Heart left ventricle (tissue), 16 donors: Measurements from ENCODE around the gene METTL3. TPM values are rescaled to one million over a fixed set of nuclear protein-coding genes. Genes with fewer than 3 reads are reported as not detected.

Source experiments
- ATAC-seq, 4 donors: fragments of 200-7000 bp; cut with Tn5 transposase; one replicate each; pipeline ENCODE4 v1.9.1; 2020 to 2022; ENCODE audit warnings: moderate library complexity in 4 of 4, mild to moderate bottlenecking in 3 of 4, moderate number of reproducible peaks in 1 of 4
- DNase-seq, 5 donors: peaks; one replicate each; pipeline ENCODE4 v3.0.0-alpha.2; 2020
- H3K27ac ChIP-seq, 12 donors: fragments of 200-600 bp; sonication (generic) in 4 of 12; one replicate each; pipeline versions ENCODE4 v1.5.0 to v1.8.0; 2016 to 2022; ENCODE audit warnings: mild to moderate bottlenecking in 2 of 12
- H3K27me3 ChIP-seq, 9 donors: fragments of 200-600 bp; sonication (generic) in 2 of 9; one replicate each; pipeline versions ENCODE4 v1.5.1 to v1.8.0; 2016 to 2022; ENCODE audit warnings: mild to moderate bottlenecking in 3 of 9
- H3K36me3 ChIP-seq, 9 donors: fragments of 200-600 bp; sonication (generic) in 2 of 9; one replicate each; pipeline versions ENCODE4 v1.5.0 to v1.8.0; 2018 to 2022; ENCODE audit warnings: mild to moderate bottlenecking in 2 of 9
- H3K4me1 ChIP-seq, 12 donors: fragments of 200-600 bp; sonication (generic) in 4 of 12; one replicate each; pipeline versions ENCODE4 v1.5.0 to v1.8.0; 2016 to 2022; ENCODE audit warnings: mild to moderate bottlenecking in 3 of 12
- H3K4me3 ChIP-seq, 12 donors: fragments of 200-600 bp; sonication (generic) in 4 of 12; one replicate each; pipeline versions ENCODE4 v1.5.0 to v1.8.0; 2017 to 2022; ENCODE audit warnings: mild to moderate bottlenecking in 9 of 12, moderate library complexity in 4 of 12
- H3K9me3 ChIP-seq, 12 donors: fragments of 200-600 bp; sonication (generic) in 4 of 12; one replicate each; pipeline versions ENCODE4 v1.5.0 to v1.8.0; 2016 to 2022; ENCODE audit warnings: mild to moderate bottlenecking in 1 of 12
- CTCF ChIP-seq, 12 donors: fragments of 200-600 bp; sonication (generic) in 4 of 12; IDR thresholded peaks; one replicate each; pipeline versions ENCODE4 v1.5.0 to v1.8.0; 2018 to 2022; ENCODE audit warnings: antibody characterized with exemption in 12 of 12, mild to moderate bottlenecking in 5 of 12
- POLR2A ChIP-seq, 2 donors: fragments of 450-650 bp; IDR thresholded peaks; one replicate each; pipeline ENCODE4 v1.6.1; 2017; ENCODE audit warnings: antibody characterized with exemption in 2 of 2, mild to moderate bottlenecking in 2 of 2, moderate library complexity in 2 of 2
- WGBS, 4 donors: extraction: QIAGEN DNeasy Blood & Tissue Kit in 2 of 4; methylation state at CpG; one replicate each; pipeline versions ENCODE4 v1.1.5 to v1.1.7; 2013 to 2018; 5-methylcytosine and 5-hydroxymethylcytosine counted together
- intact Hi-C, 10 donors: fragments of 100-400 bp; cut with DNase I; formaldehyde crosslinking; loops; one replicate each; pipeline versions ENCODE4 v1.11.1 to v1.14.2; 2022
- long read RNA-seq, 3 donors: library from polyadenylated mRNA; unstranded; transcript quantifications; one replicate each; pipeline ENCODE4 v2.0.0, GENCODE V29; 2020 to 2021
- polyA plus RNA-seq, 2 donors: library from polyadenylated mRNA; stranded (reverse); fragments of 200-250 nt; gene quantifications; one replicate each; pipeline ENCODE4 v1.2.3, GENCODE V29; 2013
- total RNA-seq, 9 donors: library from RNA; depleted of rRNA in 2 of 9; stranded (reverse); fragments of >200 nt in 2 of 9; fragmentation: NEBNext Ultra II Directional in 3 of 9; extraction: Animal tissue kit (Norgen Biotek cat#: 25700) in 3 of 9; gene quantifications; one replicate each; pipeline versions ENCODE4 v1.1.0 to v1.2.4, GENCODE V29; 2016 to 2023
- donor health status: ischemic (EF 13 %, LVEDD 7.1; RV severe dilation, severe dysfunction).
- donor health status: healthy with polysubstance abuse.
- donor health status: DM: no; HTN: yes; CAD: no.
- donor health status: DM: no; HTN: no; CAD: no.
- donor health status: ischemic (EF 25% LVEDD 6.9; RV normal size, moderate dysfunction).
- donor health status: ischemic (EF 25% LVEDD 5.7; RV mildly dilated, moderate dysfunction).
- donor health status: healthy.
- donor health status: DM: yes; HTN: yes; CAD: no.
- donor health status: ischemic (EF 35%, LVEDD 5.7; RV mildly dilated, moderate dysfunction).
- donor health status: nonischemic (EF 11% LVEDD 7.7; RV severe dilation, severe dysfunction).
- donor health status: DM: yes; HTN: yes; CAD: no.
- donor health status: PGD.
- donor health status: ischemic (EF 29% LVEDD 5.4; RV normal size, mild dysfunction).
- donor health status: nonischemic (EF 23%, LVEDD 6.1; RV moderate dilation, normal function).

METTL3 gene
- total RNA-seq (10 to 100 TPM; 21.0 to 37.0 (median 25.2) TPM), polyA plus RNA-seq (10 to 100 TPM; 25.8 to 26.8 TPM)
- long read RNA-seq, donor 1, transcript METTL3-201 (11 exons, 2,015 nt): major isoform, 28 of 40 reads
- long read RNA-seq, donor 1, partial matches to known transcripts: 3 of 40 reads
- long read RNA-seq, donor 1, other reads (novel, unspliced or antisense): 8 of 40 reads
- long read RNA-seq, donor 2, transcript METTL3-201 (11 exons, 2,015 nt): major isoform, 112 of 143 reads
- long read RNA-seq, donor 2, partial matches to known transcripts: 7 of 143 reads
- long read RNA-seq, donor 2, other reads (novel, unspliced or antisense): 19 of 143 reads
- long read RNA-seq, donor 3, transcript METTL3-201 (11 exons, 2,015 nt): major isoform, 29 of 36 reads
- long read RNA-seq, donor 3, partial matches to known transcripts: 1 of 36 reads
- long read RNA-seq, donor 3, other reads (novel, unspliced or antisense): 6 of 36 reads

DNA sequence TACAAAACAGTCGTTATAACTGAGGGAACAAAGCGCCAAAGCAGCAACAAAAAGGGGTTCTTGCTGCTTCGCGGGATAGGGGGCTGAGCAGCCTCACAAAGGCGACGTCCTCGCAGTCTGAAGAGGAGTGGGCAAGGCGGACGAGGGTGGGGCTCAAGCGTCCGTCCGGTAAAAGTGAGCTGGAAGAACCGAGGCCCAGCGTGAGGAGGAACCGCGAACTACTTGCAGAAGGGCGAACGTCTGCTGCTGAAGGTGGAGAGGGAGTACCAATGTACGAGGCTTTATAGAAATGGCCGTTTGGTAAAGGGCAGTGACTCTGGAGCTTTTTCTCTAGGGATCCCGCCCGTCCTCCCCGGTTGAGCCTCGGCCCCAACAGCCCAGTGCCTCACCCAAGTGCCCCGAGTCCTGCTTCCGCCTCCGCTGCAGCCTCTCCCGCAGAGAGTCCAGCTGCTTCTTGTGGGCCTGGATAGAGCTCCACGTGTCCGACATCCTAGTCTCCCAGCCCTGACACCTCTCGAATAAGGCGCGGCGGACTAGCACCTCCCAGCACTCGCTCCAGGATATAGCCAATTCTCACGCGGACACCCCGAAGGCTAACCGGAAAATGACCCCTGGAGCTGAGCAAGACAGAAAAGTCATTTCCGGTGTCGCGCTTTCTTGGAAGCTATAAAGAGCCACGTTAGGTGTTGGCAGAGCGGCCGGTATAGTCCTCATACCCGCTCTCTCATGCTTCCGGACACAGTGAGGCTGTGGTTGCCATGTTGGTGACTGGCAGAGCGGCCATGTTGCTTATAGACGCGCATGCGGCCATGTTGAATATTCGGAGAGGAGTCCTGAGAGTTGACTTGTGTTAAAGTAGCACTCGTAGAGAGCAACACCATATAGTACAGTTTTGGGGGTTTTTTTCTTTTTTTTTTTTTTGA, at the start of gene METTL3:
METTL3 (minus strand) TSS at position 606 of the 923 bp plus-strand sequence; CDS start at position 489, 117 bp downstream.
- Histone ChIP-seq H3K27me3 (no peaks in the 10 kb centered on the region), H3K4me1 (peaks cover 0 to 28% (median 13%) of the 10 kb centered on the region in 12 donors), H3K4me3 (peak within 1 kb of the TSS; percentile 64 to 94 (median 82)), H3K27ac (peak within 1 kb of the TSS; percentile 55 to 92 (median 82)), H3K36me3 (peaks cover 0 to 30% (median 15%) of the 10 kb centered on the region in 9 donors), H3K9me3 (no peaks in the 10 kb centered on the region)
- 0 to 1% (median 0%) methylated on average over 45 to 53 of the region's 53 CpGs for WGBS, 4 donors
- ATAC-seq (peak; percentile 99 to 100 (median 100)), DNase-seq (peak; percentile 96 to 99 (median 98))
- peak in 1 of 12 donors; percentile 7 for TF ChIP-seq CTCF (IDR thresholded peaks at IDR 0.05)
- no peak for TF ChIP-seq POLR2A (IDR thresholded peaks at IDR 0.05)
- intact Hi-C loops: loop anchor here in 4 of 10 donors (1.0 to 5.0 kb wide), 8 partner anchors 34 to 829 kb away; partner anchors contain the start of genes RAB2B (in 3 of the 4), TOX4 (in 2 of the 4), CHD8 (in 1 of the 4) and HNRNPC (in 1 of the 4)

- no peak for DNase-seq
- peaks cover 0 to 18% (median 0%) of the 10 kb centered on the region in 12 donors for H3K4me1 ChIP-seq
- intact Hi-C loops: loop anchor here in 8 of 10 donors (5.0 to 10.0 kb wide), 7 partner anchors 46 to 121 kb away; partner anchors contain the start of genes CHD8 (in 2 of the 8) and METTL3 (in 2 of the 8)
Observed at GRCh38 chr14:21558703-21559170, 47.6 kb upstream of the METTL3 start.

More at GRCh38 chr14:21558703-21559170, 47.6 kb upstream of the METTL3 start:
- 78 to 80% (median 79%) methylated on average over 8 of the region's 8 CpGs for WGBS, 4 donors
- H3K36me3 ChIP-seq: no peaks in the 10 kb centered on the region
- no peak overlapping the region for H3K4me3 ChIP-seq
- TF ChIP-seq CTCF (IDR thresholded peaks at IDR 0.05): no peak
- ATAC-seq: no peak
- no peaks in the 10 kb centered on the region for H3K9me3 ChIP-seq
- H3K27ac ChIP-seq: no peak overlapping the region
- no peaks in the 10 kb centered on the region for H3K27me3 ChIP-seq
